Endometrial microvascular endothelial cells (primary cell): ENCODE data around the gene FAM229B. TPM values are rescaled to one million over a fixed set of nuclear protein-coding genes. Genes with fewer than 3 reads are reported as not detected.
"Not testable (repeated sequence)": the region's sequence is repeated elsewhere in the genome, so short reads cannot be mapped to it uniquely, and the experiment has no call there.

Source experiments
- in situ Hi-C: cut with HindIII; loops from 2 replicates; pipeline ENCODE4 v1.10.0; 2017; ENCODE audit warnings: low sequenced_read_pairs, low pct_unique_long_range_greater_than_20kb; ENCODE audit errors: inconsistent ontology term
- total RNA-seq: library from RNA; depleted of rRNA; stranded (reverse); fragments of >200 nt; gene quantifications from one replicate; pipeline ENCODE4 v1.2.3, GENCODE V29; 2015; ENCODE audit errors: inconsistent ontology term

Gene FAM229B
- total RNA-seq: 13.7 TPM

- in situ Hi-C loops: no loop called here
These were observed at the start of gene FAM229B, which contains the start of gene TUBE1 for GRCh38 chr6:112087136-112087911. Gene FAM229B, plus strand, starts transcription at chr6:112087591. Its CDS starts 11,693 bp downstream, at chr6:112099284. Gene TUBE1, minus strand, starts transcription at chr6:112087482. Its CDS starts 48 bp downstream, at chr6:112087434.

- in situ Hi-C loops: no loop called here
These were observed 49.6 kb upstream of the FAM229B start for GRCh38 chr6:112037783-112038216.

- in situ Hi-C loops: no loop called here
These were observed 49.1 kb upstream of the FAM229B start for GRCh38 chr6:112038268-112038667.

DNA sequence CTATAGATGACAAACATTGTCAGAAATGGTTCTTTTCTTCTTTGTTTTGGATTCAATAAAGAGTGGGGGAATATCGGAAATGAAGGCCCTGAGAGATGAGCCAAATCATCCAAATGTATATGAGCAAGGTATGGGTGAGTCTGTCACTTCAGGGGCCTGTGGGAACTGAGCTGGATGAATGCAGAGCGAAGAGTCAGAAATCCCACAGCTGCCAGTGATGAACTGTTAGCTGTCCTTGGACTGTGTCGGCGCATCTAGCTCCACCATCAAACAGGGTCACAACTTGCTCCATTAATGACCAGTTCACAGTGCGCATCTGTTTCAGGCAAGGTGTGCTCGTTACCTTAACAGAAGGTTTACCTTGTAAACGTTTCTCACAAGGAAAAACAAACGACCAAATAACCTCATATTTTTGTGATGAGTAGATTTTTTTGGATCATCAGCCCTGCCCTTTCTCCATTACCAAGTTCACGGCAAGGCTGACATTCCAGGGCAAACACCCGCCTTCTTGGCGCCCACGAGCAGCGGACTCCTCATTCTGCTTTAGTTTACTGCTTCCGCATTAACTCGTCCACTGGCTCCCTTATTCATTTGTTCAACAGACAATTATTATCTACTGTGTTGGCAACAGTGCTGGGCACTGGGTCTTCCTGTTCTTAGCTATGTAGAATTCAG, 48.5 kb upstream of the FAM229B start:
- in situ Hi-C loops: no loop called here

- in situ Hi-C loops: no loop called here
These were observed 48.0 kb upstream of the FAM229B start for GRCh38 chr6:112039431-112039770.

DNA sequence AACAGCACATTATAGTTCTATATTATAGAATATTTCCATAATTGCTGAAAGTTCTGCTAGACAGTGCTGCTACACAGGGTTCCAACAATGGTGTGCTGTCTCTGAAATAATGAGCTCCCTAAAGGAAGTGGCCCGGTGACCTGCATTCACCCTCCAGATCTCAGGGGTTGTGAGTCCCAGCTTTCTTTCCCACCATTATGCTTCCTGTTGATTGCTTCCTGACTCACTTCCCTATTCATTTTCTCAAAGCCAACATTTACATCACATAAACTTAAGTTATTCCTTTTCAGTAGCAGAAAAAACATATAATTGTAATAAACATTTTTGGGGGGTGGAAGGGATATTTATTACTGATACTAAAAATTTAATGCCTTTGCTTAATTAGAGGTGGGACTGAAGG, 46.4 kb upstream of the FAM229B start:
- in situ Hi-C loops: no loop called here

DNA sequence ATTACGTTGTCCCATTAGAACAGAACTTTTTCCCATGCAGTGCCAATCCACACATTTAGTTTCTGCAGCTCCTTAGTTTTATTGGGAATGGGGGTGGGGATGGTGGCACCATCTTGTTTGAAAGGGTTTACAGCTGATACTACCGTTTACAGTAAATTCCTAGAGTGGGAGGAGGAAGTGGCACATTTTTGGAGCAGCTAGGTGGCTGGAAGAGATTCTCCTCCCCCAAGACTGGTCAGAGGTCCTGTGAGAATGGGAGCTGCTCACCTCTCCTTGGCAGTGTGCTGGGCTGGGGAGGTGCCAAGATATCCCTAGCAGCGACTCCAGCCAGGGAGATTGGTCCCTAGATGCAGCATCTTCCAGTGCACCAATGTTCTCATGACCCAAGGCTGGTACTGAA, 45.9 kb upstream of the FAM229B start:
- in situ Hi-C loops: no loop called here

GRCh38 chr6:112043032-112044007, 44.1 kb upstream of the FAM229B start:
- in situ Hi-C loops: no loop called here

- in situ Hi-C loops: no loop called here
These were observed 43.2 kb upstream of the FAM229B start for GRCh38 chr6:112044196-112044595.

GRCh38 chr6:112044856-112045255, 42.5 kb upstream of the FAM229B start:
- in situ Hi-C loops: no loop called here

DNA sequence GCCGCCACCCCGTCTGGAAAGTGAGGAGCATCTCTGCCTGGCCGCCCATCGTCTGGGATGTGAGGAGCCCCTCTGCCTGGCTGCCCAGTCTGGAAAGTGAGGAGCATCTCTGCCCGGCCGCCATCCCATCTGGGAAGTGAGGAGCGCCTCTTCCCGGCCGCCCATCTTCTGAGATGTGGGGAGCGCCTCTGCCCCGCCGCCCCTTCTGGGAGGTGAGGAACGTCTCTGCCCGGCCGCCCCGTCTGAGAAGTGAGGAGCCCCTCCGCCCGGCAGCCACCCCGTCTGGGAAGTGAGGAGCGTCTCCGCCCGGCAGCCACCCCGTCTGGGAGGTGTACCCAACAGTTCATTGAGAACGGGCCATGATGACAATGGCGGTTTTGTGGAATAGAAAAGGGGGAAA, 39.9 kb upstream of the FAM229B start:
- in situ Hi-C loops: not testable (repeated sequence)

DNA sequence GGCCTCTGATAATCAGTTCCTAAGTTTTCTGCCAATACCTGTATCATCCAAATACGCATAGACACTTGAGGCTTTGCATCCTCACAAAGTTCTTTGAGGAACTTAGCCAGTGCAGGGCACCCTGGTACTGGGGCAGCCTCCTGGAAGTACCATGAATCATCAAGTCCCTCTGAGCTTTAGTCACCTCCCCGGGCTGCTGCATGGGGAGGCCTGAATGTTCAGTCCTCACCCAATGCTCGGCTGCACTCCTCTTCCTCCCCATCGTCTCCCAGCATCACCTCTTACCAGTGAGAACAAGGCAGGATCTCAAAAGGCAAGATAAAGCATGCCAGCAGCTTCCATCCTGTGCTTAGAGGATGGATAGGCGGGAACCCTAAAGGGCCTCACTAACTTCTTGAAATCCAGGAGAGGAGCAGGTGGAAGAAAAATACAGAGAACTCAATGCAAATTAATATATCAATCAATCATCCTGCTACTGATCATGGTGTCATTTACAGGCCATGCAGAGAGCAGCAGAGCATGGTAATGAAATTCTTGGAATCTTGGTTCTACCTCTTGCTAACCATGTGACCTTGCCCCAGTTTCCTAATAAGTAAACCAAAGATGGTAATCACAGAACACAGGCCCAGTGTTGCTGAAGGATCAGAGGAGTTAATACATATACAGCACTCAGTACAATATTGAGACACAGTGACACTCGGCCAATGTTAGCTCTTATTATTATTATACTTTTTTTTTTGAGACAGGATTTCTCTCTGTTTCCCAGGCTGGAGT, 38.2 kb upstream of the FAM229B start:
- in situ Hi-C loops: no loop called here

- in situ Hi-C loops: no loop called here
These were observed 37.4 kb upstream of the FAM229B start for GRCh38 chr6:112049996-112050395.

DNA sequence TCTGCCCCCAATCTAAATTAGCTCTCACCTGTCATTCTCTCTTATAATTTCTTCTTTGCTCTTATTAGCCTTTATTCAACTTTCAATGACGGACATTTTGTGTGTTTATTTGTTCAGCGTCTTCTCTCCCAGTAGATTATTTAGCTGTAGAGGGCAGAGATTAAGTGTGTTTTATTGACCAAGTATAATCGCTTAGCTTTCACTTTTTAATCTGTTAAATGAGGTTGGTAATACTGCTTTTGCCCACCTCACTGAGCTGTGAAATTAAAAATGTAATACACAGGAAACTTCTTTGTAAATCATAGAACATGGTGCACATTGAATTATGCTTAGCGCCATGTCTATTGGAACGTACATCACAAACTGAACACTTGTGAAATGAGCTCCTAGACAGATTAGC, 37.0 kb upstream of the FAM229B start:
- in situ Hi-C loops: no loop called here

DNA sequence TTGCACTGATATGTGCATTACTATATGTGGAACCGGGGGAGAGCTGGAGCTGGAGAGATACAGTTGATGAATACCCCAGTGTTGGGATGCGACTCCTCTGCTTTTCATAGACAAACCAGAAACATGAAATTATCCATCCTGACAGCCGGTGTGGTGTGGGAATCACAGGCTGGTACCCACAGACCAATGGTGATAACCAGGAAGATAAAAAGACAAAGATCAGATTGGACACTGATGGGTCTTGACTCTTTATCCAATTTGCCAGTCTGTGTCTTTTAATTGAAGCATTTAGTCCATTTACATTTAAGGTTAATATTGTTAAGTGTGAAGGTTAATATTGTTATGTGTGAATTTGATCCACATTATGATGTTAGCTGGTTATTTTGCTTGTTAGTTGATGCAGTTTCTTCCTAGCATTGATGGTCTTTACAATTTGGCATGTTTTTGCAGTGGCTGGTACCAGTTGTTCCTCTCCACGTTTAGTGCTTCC, 36.1 kb upstream of the FAM229B start:
- in situ Hi-C loops: not testable (repeated sequence)

GRCh38 chr6:112054001-112054400, 33.4 kb upstream of the FAM229B start, which contains the start of gene CCN6:
Gene CCN6, plus strand, starts transcription at chr6:112054104. Its CDS starts 254 bp downstream, at chr6:112054358.
- in situ Hi-C loops: no loop called here

DNA sequence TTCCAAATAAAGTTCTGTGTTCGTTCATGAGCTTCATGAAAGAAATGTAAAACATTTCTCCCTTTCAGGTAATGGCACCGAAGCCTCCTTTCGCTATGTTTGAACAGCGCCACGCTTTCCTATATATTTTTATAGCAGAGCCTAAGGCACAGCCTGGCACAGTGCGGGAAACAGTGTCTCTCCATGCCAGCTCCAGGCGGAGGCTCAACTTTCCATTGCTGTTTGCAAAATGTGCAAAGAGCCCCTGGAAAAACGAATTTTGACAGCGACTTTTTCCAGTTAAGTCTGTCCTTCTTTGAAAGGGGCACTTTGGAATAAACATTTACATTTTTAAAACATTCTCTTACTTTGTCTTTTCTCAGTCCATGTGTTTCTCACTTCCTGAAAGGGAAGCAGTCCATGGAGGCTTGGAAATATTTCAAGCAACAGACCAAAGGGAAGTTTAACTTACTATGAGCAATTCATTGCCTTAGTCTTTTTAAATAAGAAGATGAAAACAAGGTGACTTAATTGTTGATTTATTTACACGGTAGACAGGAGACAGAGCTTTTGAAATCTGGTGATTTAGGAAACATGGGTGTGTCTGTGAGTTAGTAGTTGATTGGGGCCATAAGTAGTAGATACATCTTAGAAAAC, 32.7 kb upstream of the FAM229B start:
- in situ Hi-C loops: no loop called here
